Measurements from ENCODE around the gene SLC7A4.
"Not testable (repeated sequence)": the region's sequence is repeated elsewhere in the genome, so short reads cannot be mapped to it uniquely, and the experiment has no call there.

The SLC7A4 gene

GRCh38 chr22:21069375-21069774, 37.0 kb upstream of the SLC7A4 start:
- Mint-ChIP-seq H3K27ac (no peak overlapping the region), H3K27me3 (ENCODE audit: low read depth) (no peaks in the 10 kb centered on the region), H3K4me1 (ENCODE audit: low read depth) (no peaks in the 10 kb centered on the region), H3K36me3 (ENCODE audit: low read depth) (no peaks in the 10 kb centered on the region), H3K9me3 (no peaks in the 10 kb centered on the region), H3K4me3 (no peak overlapping the region)

- Mint-ChIP-seq H3K27ac (no peak overlapping the region), H3K27me3 (ENCODE audit: low read depth) (no peaks in the 10 kb centered on the region), H3K36me3 (ENCODE audit: low read depth) (no peaks in the 10 kb centered on the region), H3K9me3 (no peaks in the 10 kb centered on the region), H3K4me1 (ENCODE audit: low read depth) (no peaks in the 10 kb centered on the region), H3K4me3 (no peak overlapping the region)
Observed at GRCh38 chr22:21068681-21069276, 36.4 kb upstream of the SLC7A4 start.

- Mint-ChIP-seq H3K4me3 (no peak overlapping the region), H3K4me1 (ENCODE audit: low read depth) (no peaks in the 10 kb centered on the region), H3K27ac (no peak overlapping the region), H3K9me3 (no peaks in the 10 kb centered on the region), H3K36me3 (ENCODE audit: low read depth) (no peaks in the 10 kb centered on the region), H3K27me3 (ENCODE audit: low read depth) (no peaks in the 10 kb centered on the region)
Observed at GRCh38 chr22:21067901-21068680, 35.7 kb upstream of the SLC7A4 start.

GRCh38 chr22:21067075-21067900, 34.9 kb upstream of the SLC7A4 start:
- H3K4me1 Mint-ChIP-seq (ENCODE audit: low read depth): no peaks in the 10 kb centered on the region
- H3K9me3 Mint-ChIP-seq: no peaks in the 10 kb centered on the region
- H3K36me3 Mint-ChIP-seq (ENCODE audit: low read depth): no peaks in the 10 kb centered on the region
- no peaks in the 10 kb centered on the region for H3K27me3 Mint-ChIP-seq (ENCODE audit: low read depth)
- no peak overlapping the region for H3K27ac Mint-ChIP-seq
- H3K4me3 Mint-ChIP-seq: no peak overlapping the region

- H3K27ac Mint-ChIP-seq: no peak overlapping the region
- no peaks in the 10 kb centered on the region for H3K36me3 Mint-ChIP-seq (ENCODE audit: low read depth)
- no peak overlapping the region for H3K4me3 Mint-ChIP-seq
- no peaks in the 10 kb centered on the region for H3K27me3 Mint-ChIP-seq (ENCODE audit: low read depth)
- H3K9me3 Mint-ChIP-seq: no peaks in the 10 kb centered on the region
- no peaks in the 10 kb centered on the region for H3K4me1 Mint-ChIP-seq (ENCODE audit: low read depth)
Observed at GRCh38 chr22:21064917-21065864, 32.8 kb upstream of the SLC7A4 start.

GRCh38 chr22:21064425-21064824, 32.1 kb upstream of the SLC7A4 start:
- not testable (repeated sequence) for H3K27ac Mint-ChIP-seq; H3K9me3 Mint-ChIP-seq; H3K4me1 Mint-ChIP-seq (ENCODE audit: low read depth); H3K4me3 Mint-ChIP-seq; H3K36me3 Mint-ChIP-seq (ENCODE audit: low read depth); H3K27me3 Mint-ChIP-seq (ENCODE audit: low read depth)

- not testable (repeated sequence) for H3K4me1 Mint-ChIP-seq (ENCODE audit: low read depth); H3K36me3 Mint-ChIP-seq (ENCODE audit: low read depth); H3K9me3 Mint-ChIP-seq; H3K4me3 Mint-ChIP-seq; H3K27ac Mint-ChIP-seq; H3K27me3 Mint-ChIP-seq (ENCODE audit: low read depth)
Observed at GRCh38 chr22:21061660-21062321, 29.4 kb upstream of the SLC7A4 start.

- not testable (repeated sequence) for H3K27ac Mint-ChIP-seq; H3K4me3 Mint-ChIP-seq; H3K27me3 Mint-ChIP-seq (ENCODE audit: low read depth); H3K9me3 Mint-ChIP-seq; H3K36me3 Mint-ChIP-seq (ENCODE audit: low read depth)
- peaks cover 10% of the 10 kb centered on the region for H3K4me1 Mint-ChIP-seq (ENCODE audit: low read depth)
Observed at GRCh38 chr22:21060363-21060762, 28.0 kb upstream of the SLC7A4 start.

- H3K9me3 Mint-ChIP-seq: no peaks in the 10 kb centered on the region
- H3K27me3 Mint-ChIP-seq (ENCODE audit: low read depth): peaks cover 6% of the 10 kb centered on the region
- no peaks in the 10 kb centered on the region for H3K36me3 Mint-ChIP-seq (ENCODE audit: low read depth)
- H3K27ac Mint-ChIP-seq: no peak overlapping the region
- peaks cover 20% of the 10 kb centered on the region for H3K4me1 Mint-ChIP-seq (ENCODE audit: low read depth)
- H3K4me3 Mint-ChIP-seq: peak overlapping the region; percentile 27
Observed at GRCh38 chr22:21055880-21056319, 23.5 kb upstream of the SLC7A4 start.

GRCh38 chr22:21055564-21055834, 23.1 kb upstream of the SLC7A4 start:
- Mint-ChIP-seq H3K27me3 (ENCODE audit: low read depth) (peaks cover 6% of the 10 kb centered on the region), H3K36me3 (ENCODE audit: low read depth) (no peaks in the 10 kb centered on the region), H3K4me3 (no peak overlapping the region), H3K4me1 (ENCODE audit: low read depth) (peaks cover 20% of the 10 kb centered on the region), H3K9me3 (no peaks in the 10 kb centered on the region), H3K27ac (no peak overlapping the region)

GRCh38 chr22:21054714-21055563, 22.6 kb upstream of the SLC7A4 start:
- Mint-ChIP-seq H3K9me3 (no peaks in the 10 kb centered on the region), H3K27ac (no peak overlapping the region), H3K27me3 (ENCODE audit: low read depth) (peaks cover 6% of the 10 kb centered on the region), H3K4me3 (no peak overlapping the region), H3K4me1 (ENCODE audit: low read depth) (peaks cover 20% of the 10 kb centered on the region), H3K36me3 (ENCODE audit: low read depth) (no peaks in the 10 kb centered on the region)

GRCh38 chr22:21054046-21054713, 21.8 kb upstream of the SLC7A4 start:
- Mint-ChIP-seq H3K27me3 (ENCODE audit: low read depth) (peaks cover 6% of the 10 kb centered on the region), H3K27ac (no peak overlapping the region), H3K36me3 (ENCODE audit: low read depth) (no peaks in the 10 kb centered on the region), H3K9me3 (no peaks in the 10 kb centered on the region), H3K4me3 (no peak overlapping the region), H3K4me1 (ENCODE audit: low read depth) (peaks cover 20% of the 10 kb centered on the region)
